LNCAP (cell line): ENCODE results near the gene RBM25.

ENCODE experiments used
- TF ChIP-seq, protein P1 (sequence below): fragments of 450-650 bp; IDR thresholded peaks from 2 replicates; pipeline ENCODE4 v1.5.1; 2017; ENCODE audit warnings: mild to moderate bottlenecking

RBM25 gene

GRCh38 chr14:73143003-73143402, 84.7 kb downstream of the RBM25 start:
- TF ChIP-seq, protein P1, sequence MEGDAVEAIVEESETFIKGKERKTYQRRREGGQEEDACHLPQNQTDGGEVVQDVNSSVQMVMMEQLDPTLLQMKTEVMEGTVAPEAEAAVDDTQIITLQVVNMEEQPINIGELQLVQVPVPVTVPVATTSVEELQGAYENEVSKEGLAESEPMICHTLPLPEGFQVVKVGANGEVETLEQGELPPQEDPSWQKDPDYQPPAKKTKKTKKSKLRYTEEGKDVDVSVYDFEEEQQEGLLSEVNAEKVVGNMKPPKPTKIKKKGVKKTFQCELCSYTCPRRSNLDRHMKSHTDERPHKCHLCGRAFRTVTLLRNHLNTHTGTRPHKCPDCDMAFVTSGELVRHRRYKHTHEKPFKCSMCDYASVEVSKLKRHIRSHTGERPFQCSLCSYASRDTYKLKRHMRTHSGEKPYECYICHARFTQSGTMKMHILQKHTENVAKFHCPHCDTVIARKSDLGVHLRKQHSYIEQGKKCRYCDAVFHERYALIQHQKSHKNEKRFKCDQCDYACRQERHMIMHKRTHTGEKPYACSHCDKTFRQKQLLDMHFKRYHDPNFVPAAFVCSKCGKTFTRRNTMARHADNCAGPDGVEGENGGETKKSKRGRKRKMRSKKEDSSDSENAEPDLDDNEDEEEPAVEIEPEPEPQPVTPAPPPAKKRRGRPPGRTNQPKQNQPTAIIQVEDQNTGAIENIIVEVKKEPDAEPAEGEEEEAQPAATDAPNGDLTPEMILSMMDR = no peak

DNA sequence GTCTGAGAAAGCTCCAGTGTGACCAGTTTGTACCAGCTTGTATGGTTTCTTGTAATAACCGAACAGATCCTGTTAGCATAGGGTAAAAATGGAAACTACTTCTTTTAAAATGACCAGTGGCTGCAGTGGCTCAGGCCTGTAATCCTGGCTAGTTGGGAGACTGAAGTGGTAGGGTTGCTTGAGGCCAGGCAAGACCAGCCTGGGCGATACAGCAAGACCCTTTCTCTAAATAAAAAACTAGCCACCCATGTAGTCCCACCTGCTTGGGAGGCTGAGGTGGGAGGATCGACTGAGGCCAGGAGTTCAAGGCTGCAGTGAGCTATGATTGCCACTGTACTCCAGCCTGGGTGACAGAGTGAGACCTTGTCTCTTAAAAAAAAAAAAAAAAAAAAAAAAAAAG, 85.3 kb downstream of the RBM25 start:
- TF ChIP-seq, protein P1 = no peak

DNA sequence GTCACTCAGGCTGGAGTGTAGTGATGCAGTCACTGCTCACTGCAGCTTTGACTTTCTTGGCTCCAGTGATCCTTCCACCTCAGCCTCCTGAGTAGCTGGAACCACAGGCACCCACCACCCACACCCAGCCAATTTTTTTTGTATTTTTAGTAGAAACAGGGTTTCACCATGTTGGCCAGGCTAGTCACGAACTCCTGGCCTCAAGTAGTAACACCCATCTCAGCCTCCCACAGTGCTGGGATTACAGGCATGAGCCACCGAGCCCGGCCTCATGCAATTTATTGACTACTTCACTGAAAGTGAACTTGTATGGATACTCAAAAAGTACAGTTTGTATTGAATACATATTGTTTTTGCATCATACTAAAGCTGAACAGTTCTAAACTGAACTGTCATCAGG, 87.0 kb downstream of the RBM25 start:
- TF ChIP-seq, protein P1 = no peak

DNA sequence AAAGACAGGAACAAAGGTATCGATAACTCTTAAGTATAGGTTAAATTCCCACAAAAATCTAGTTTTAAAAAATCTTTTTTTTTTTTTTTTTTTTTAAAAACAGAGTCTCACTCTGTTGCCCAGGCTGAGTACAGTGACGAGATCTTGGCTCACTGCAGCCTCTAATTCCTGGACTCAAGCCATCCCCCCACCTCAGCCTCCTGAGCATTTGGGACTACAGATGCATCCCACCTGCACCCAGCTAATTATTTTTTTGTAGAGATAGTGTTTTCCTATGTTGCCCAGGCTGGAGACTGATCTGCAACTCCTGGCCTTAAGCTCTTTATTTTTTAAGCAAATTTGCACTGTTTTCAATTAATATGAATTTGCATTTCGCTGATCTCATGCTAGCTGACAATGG, 87.8 kb downstream of the RBM25 start:
- TF ChIP-seq, protein P1 = no peak

DNA sequence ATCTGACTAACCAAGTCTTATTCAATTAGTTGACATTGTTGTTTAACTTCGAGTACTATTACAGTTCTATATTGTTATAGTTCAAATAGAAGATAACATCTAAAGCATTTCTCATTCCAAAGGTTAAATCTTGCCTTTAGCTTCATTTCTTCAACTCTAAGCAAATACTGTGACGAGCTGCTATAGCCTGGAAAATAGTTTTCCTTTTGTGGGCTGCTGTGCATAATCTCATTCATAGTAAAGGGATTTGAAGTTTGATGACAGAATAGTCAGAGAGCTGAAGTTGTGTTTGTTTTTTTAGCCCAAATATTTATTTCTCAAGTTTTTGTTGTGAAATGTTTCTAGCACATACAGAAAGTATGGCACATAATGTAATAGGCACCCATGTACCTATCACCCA, 91.4 kb downstream of the RBM25 start:
- TF ChIP-seq, protein P1 = no peak

DNA sequence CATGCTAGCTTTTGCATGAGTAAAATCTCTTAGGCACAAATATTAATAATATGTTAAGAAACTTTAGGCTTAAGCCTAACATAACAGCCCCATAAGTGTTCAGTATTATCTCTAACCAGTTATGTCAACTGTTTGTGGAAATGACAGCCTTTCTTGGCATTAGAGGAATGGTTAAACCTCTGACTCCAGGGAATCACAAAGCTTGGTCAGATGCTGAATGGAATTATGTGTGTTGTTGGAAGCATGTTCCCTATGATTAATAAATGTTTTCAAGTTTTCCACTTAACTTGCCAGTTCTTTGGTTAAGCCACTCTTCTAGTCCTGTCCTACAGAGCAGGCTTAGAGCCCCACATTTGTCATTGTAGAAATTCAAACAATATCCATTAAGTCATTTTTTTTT, 94.9 kb downstream of the RBM25 start:
- TF ChIP-seq, protein P1 = no peak

DNA sequence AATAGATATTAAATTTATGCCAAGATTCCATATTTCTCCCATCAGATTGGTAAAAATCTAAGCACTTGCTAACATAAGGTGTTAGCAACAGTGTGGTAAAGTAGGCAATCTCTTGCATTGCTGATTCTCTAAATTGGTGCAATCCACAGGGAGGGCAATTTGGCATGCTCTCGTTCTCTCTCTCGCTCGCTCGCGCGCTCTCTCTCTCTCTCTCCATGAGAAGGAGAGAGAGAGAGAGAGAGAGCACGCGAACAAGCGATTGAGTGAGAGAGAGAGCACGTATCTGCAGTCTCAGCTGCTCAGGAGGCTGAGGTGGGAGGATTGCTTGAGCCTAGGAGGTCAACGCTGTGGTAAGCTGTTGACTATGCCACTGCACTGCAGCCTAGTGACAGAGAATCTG, 103.9 kb downstream of the RBM25 start:
- TF ChIP-seq, protein P1 = no peak

DNA sequence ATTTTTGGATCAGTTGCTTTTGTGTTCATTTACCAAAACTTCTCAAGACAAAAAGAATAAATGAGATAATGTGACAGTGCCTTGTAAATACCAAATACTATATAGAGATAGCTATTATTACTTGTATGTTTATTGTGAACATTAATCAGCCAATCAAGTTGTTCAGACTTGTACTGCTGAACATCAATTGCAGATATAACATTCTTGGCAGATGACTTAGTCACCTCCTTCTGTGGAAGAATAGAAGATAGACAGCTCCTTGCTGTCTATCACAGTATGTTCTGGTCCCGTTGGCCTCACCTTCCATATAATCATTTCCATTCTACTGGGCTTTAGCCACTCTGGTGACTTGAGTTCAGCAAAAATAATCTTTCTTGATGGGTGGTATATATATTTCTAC, 108.1 kb downstream of the RBM25 start:
- TF ChIP-seq, protein P1 = no peak
